HCT116 (cell line): ENCODE measurements around the gene FH. TPM values are rescaled to one million over a fixed set of nuclear protein-coding genes. Genes with fewer than 3 reads are reported as not detected.

Source experiments
- ATAC-seq: fragments of 200-7000 bp; cut with Tn5 transposase; 2 replicates; pipeline ENCODE4 v1.9.1; 2020; ENCODE audit warnings: mild to moderate bottlenecking, moderate library complexity
- BruUV-seq: library from RNA; stranded (reverse); fragments of 400-500 nt; replicated peaks from 2 replicates; lab custom pipeline; 2021; lab: Mats Ljungman, UMichigan
- CTCF ChIA-PET: fragments of 300-600 bp; sonication (Branson Sonifier 250); formaldehyde crosslinking; loops from one replicate; lab custom pipeline; 2021; ENCODE audit warnings: antibody characterized with exemption; lab: Charles Lee
- POLR2A ChIA-PET: fragments of 300-600, 350-600 bp; sonication (Branson Sonifier 250); formaldehyde crosslinking; loops from one replicate; lab custom pipeline; 2021; ENCODE audit warnings: antibody characterized with exemption; lab: Charles Lee
- RAD21 ChIA-PET, 2 experiments: fragments of 300-600 bp; sonication (Branson Sonifier 250); formaldehyde crosslinking; loops; one replicate each; lab custom pipeline; 2023; ENCODE audit warnings: low total read pairs in 2 of 2; ENCODE audit not compliant: uncharacterized antibody in 2 of 2, unreplicated experiment in 2 of 2, low non-redundant PET in 1 of 2; lab: Charles Lee
- DNase-seq: peaks from one replicate; pipeline ENCODE4 v3.0.0-alpha.2; 2010; ENCODE audit warnings: low read depth, low spot score
- H2AFZ ChIP-seq: fragments of 200-600 bp; shearing (Covaris generic), sonication (generic); 2 replicates; pipeline ENCODE4 v1.6.1; 2017; ENCODE audit warnings: low read depth, mixed run types, mixed read lengths, antibody characterized with exemption, low read length; ENCODE audit not compliant: poor library complexity, severe bottlenecking
- H3K27ac ChIP-seq: 2 replicates; pipeline ENCODE4 v1.5.1; 2012; ENCODE audit warnings: low read depth, low read length
- H3K27me3 ChIP-seq: fragments of 200-600 bp; sonication (generic); 2 replicates; pipeline ENCODE4 v1.6.1; 2016; ENCODE audit warnings: mixed run types, low read length, mixed read lengths; ENCODE audit not compliant: insufficient read depth
- H3K36me3 ChIP-seq, 2 experiments: fragments of 200-500 bp in 1 of 2; fragments of 200-600 bp in 1 of 2; sonication (Bioruptor generic) in 1 of 2; sonication (generic) in 1 of 2; 2 replicates each; pipeline versions ENCODE4 v1.5.1 to v1.6.1; 2014 to 2016; ENCODE audit warnings: low read length in 2 of 2, inconsistent platforms in 1 of 2, mixed read lengths in 1 of 2, mixed run types in 1 of 2; ENCODE audit not compliant: insufficient read depth in 2 of 2, control insufficient read depth in 1 of 2
- H3K4me1 ChIP-seq, 2 experiments: fragments of 200-600 bp in 1 of 2; sonication (generic) in 1 of 2; 2 replicates each; pipeline versions ENCODE4 v1.5.1 to v1.6.1; 2012 to 2017; ENCODE audit warnings: low read length in 2 of 2, inconsistent platforms in 1 of 2, mild to moderate bottlenecking in 1 of 2, mixed read lengths in 1 of 2, mixed run types in 1 of 2, moderate library complexity in 1 of 2; ENCODE audit not compliant: insufficient read depth in 2 of 2, control insufficient read depth in 1 of 2
- H3K4me2 ChIP-seq: fragments of 200-600 bp; sonication (generic); 2 replicates; pipeline ENCODE4 v1.6.1; 2017; ENCODE audit warnings: mixed run types, low read length, mixed read lengths
- H3K4me3 ChIP-seq, 2 experiments: fragments of 200-600 bp in 1 of 2; sonication (generic) in 1 of 2; replicated peaks in 1 of 2; 2 replicates each; pipeline ENCODE4 v1.5.1; 2011 to 2016; ENCODE audit warnings: low read length in 2 of 2, control low read depth in 1 of 2, low read depth in 1 of 2, mild to moderate bottlenecking in 1 of 2, mixed read lengths in 1 of 2, mixed run types in 1 of 2
- H3K79me2 ChIP-seq: fragments of 200-600 bp; sonication (generic); 2 replicates; pipeline ENCODE4 v1.6.1; 2017; ENCODE audit warnings: mild to moderate bottlenecking, mixed run types, low read length, moderate library complexity, mixed read lengths; ENCODE audit not compliant: insufficient read depth
- H3K9ac ChIP-seq: fragments of 200-600 bp; sonication (generic); 2 replicates; pipeline ENCODE4 v1.6.1; 2016; ENCODE audit warnings: low read length, mixed read lengths
- H3K9me2 ChIP-seq: fragments of 200-600 bp; sonication (generic), shearing (Covaris generic); 2 replicates; pipeline ENCODE4 v1.6.1; 2017; ENCODE audit warnings: mixed run types, mild to moderate bottlenecking, moderate library complexity; ENCODE audit not compliant: insufficient read depth
- H3K9me3 ChIP-seq, 2 experiments: fragments of 200-500 bp in 1 of 2; fragments of 200-600 bp in 1 of 2; sonication (Bioruptor generic) in 1 of 2; sonication (generic) in 1 of 2; 2 replicates each; pipeline ENCODE4 v1.6.1; 2014 to 2017; ENCODE audit warnings: low read length in 2 of 2, mixed read lengths in 2 of 2, inconsistent platforms in 1 of 2, low read depth in 1 of 2, mild to moderate bottlenecking in 1 of 2, mixed run types in 1 of 2, moderate library complexity in 1 of 2; ENCODE audit not compliant: control insufficient read depth in 1 of 2, insufficient read depth in 1 of 2
- H4K20me1 ChIP-seq: fragments of 200-600 bp; sonication (generic), shearing (Covaris generic); 2 replicates; pipeline ENCODE4 v1.6.1; 2017; ENCODE audit warnings: mixed run types, mild to moderate bottlenecking, moderate library complexity; ENCODE audit not compliant: insufficient read depth
- CEBPB ChIP-seq: IDR thresholded peaks from 2 replicates; pipeline ENCODE4 v1.6.1; 2012; ENCODE audit warnings: low read depth
- EGR1 ChIP-seq: IDR thresholded peaks from 2 replicates; pipeline ENCODE4 v1.6.1; 2012; ENCODE audit warnings: low read depth
- ELF1 ChIP-seq: IDR thresholded peaks from 2 replicates; pipeline ENCODE4 v1.6.1; 2012; ENCODE audit warnings: low read depth, borderline replicate concordance
- EZH2phosphoT487 ChIP-seq: fragments of 200-600 bp; IDR thresholded peaks from 2 replicates; pipeline ENCODE4 v1.6.1; 2018; ENCODE audit warnings: antibody characterized with exemption, borderline replicate concordance
- FOSL1 ChIP-seq: IDR thresholded peaks from 2 replicates; pipeline ENCODE4 v1.6.1; 2012; ENCODE audit warnings: low read depth
- POLR2A ChIP-seq: IDR thresholded peaks from 2 replicates; pipeline ENCODE4 v1.7.0; 2011; ENCODE audit warnings: borderline replicate concordance; ENCODE audit not compliant: insufficient read depth, insufficient read length; ENCODE audit errors: extremely low read depth
- POLR2AphosphoS5 ChIP-seq: IDR thresholded peaks from 2 replicates; pipeline ENCODE4 v1.6.1; 2011; ENCODE audit warnings: mild to moderate bottlenecking, low read depth, low read length, moderate library complexity
- SIN3A ChIP-seq: IDR thresholded peaks from 2 replicates; pipeline ENCODE4 v1.6.1; 2012; ENCODE audit warnings: low read depth
- TCF7L2 ChIP-seq: IDR thresholded peaks from 2 replicates; pipeline ENCODE4 v1.7.0; 2011; ENCODE audit warnings: borderline replicate concordance, inconsistent platforms; ENCODE audit not compliant: insufficient read depth, insufficient read length; ENCODE audit errors: extremely low read depth
- YY1 ChIP-seq: IDR thresholded peaks from 2 replicates; pipeline ENCODE4 v1.6.1; 2011; ENCODE audit warnings: low read length, low read depth, moderate library complexity, mild to moderate bottlenecking; ENCODE audit not compliant: insufficient replicate concordance; ENCODE audit errors: extremely low read depth
- ZFX ChIP-seq: fragments of 450-650 bp; IDR thresholded peaks from 2 replicates; pipeline ENCODE4 v1.6.1; 2017
- intact Hi-C: fragments of 100-400 bp; cut with micrococcal nuclease; formaldehyde crosslinking; loops from 2 replicates; pipeline ENCODE4 v1.10.0; 2022
- total RNA-seq: library from RNA; stranded (reverse); gene quantifications from one replicate; pipeline ENCODE4 v1.2.1, GENCODE V29; 2021; ENCODE audit not compliant: unreplicated experiment
- TF ChIP-seq, protein P1 (sequence below): IDR thresholded peaks from 2 replicates; pipeline ENCODE4 v1.6.1; 2011; ENCODE audit warnings: mild to moderate bottlenecking, low read length, moderate library complexity; ENCODE audit not compliant: insufficient replicate concordance; ENCODE audit errors: extremely low read depth
- TF ChIP-seq, protein P2 (sequence below), 3 experiments: fragments of 200-600 bp in 1 of 3; sonication (generic) in 1 of 3; IDR thresholded peaks in 2 of 3; conservative IDR thresholded peaks in 1 of 3; 2 replicates each; pipeline ENCODE4 v1.5.1; 2012 to 2017; ENCODE audit warnings: low read depth in 2 of 3, low read length in 2 of 3, antibody characterized with exemption in 1 of 3, borderline replicate concordance in 1 of 3, control low read depth in 1 of 3, mild to moderate bottlenecking in 1 of 3, mixed read lengths in 1 of 3, mixed run types in 1 of 3, moderate library complexity in 1 of 3; ENCODE audit not compliant: insufficient read depth in 1 of 3
- TF ChIP-seq, protein P3 (sequence below): IDR thresholded peaks from 2 replicates; pipeline ENCODE4 v1.6.1; 2012

The FH gene
- total RNA-seq, 1 experiment from 2014 or later, result 67.7 TPM

DNA sequence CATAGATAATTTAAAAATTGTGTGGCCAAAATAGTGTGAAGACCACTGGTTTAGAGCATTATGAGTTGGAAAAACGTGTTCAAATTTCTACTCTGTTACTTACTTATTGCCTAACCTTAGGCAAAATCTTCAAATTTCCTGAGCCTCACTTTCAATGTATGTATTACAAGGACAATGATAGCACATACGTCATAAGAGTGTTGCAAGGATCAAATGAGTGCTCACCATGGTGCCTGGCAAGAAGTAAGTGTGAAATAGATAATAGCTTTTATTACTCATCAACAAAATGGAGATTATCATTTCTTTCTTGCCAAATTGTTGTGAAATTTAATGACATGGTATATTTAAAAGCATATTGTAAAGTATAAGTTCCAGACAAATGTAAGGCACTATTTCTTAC, 57.2 kb downstream of the FH start:
- CTCF ChIA-PET, result no interaction called here
- TF ChIP-seq POLR2AphosphoS5 (no peak), CEBPB (no peak), ELF1 (no peak), FOSL1 (no peak), TCF7L2 (no peak), ZFX (no peak), SIN3A (no peak), EZH2phosphoT487 (no peak), YY1 (no peak), EGR1 (no peak), POLR2A (no peak)
- TF ChIP-seq, protein P1, sequence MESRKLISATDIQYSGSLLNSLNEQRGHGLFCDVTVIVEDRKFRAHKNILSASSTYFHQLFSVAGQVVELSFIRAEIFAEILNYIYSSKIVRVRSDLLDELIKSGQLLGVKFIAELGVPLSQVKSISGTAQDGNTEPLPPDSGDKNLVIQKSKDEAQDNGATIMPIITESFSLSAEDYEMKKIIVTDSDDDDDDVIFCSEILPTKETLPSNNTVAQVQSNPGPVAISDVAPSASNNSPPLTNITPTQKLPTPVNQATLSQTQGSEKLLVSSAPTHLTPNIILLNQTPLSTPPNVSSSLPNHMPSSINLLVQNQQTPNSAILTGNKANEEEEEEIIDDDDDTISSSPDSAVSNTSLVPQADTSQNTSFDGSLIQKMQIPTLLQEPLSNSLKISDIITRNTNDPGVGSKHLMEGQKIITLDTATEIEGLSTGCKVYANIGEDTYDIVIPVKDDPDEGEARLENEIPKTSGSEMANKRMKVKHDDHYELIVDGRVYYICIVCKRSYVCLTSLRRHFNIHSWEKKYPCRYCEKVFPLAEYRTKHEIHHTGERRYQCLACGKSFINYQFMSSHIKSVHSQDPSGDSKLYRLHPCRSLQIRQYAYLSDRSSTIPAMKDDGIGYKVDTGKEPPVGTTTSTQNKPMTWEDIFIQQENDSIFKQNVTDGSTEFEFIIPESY, result no peak
- TF ChIP-seq, protein P2, sequence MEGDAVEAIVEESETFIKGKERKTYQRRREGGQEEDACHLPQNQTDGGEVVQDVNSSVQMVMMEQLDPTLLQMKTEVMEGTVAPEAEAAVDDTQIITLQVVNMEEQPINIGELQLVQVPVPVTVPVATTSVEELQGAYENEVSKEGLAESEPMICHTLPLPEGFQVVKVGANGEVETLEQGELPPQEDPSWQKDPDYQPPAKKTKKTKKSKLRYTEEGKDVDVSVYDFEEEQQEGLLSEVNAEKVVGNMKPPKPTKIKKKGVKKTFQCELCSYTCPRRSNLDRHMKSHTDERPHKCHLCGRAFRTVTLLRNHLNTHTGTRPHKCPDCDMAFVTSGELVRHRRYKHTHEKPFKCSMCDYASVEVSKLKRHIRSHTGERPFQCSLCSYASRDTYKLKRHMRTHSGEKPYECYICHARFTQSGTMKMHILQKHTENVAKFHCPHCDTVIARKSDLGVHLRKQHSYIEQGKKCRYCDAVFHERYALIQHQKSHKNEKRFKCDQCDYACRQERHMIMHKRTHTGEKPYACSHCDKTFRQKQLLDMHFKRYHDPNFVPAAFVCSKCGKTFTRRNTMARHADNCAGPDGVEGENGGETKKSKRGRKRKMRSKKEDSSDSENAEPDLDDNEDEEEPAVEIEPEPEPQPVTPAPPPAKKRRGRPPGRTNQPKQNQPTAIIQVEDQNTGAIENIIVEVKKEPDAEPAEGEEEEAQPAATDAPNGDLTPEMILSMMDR (IDR thresholded peaks at IDR 0.05 in 2 of 3, conservative IDR thresholded peaks at IDR 0.05 in 1 of 3; ENCODE audit: borderline replicate concordance in 1 of 3, insufficient read depth in 1 of 3, low read depth in 2 of 3, low read length in 2 of 3), result no peak
- TF ChIP-seq, protein P3, sequence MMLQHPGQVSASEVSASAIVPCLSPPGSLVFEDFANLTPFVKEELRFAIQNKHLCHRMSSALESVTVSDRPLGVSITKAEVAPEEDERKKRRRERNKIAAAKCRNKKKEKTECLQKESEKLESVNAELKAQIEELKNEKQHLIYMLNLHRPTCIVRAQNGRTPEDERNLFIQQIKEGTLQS, result no peak
- no peak for ATAC-seq

More for the DNA sequence above, 57.2 kb downstream of the FH start:
- intact Hi-C loops, result no loop called here
- no peaks in the 10 kb centered on the region for H3K79me2 ChIP-seq
- H4K20me1 ChIP-seq, result no peaks in the 10 kb centered on the region
- no peaks in the 10 kb centered on the region for H3K36me3 ChIP-seq
- H3K27ac ChIP-seq, result no peak overlapping the region
- ChIA-PET POLR2A (no interaction called here), RAD21 (no interaction called here)
- DNase-seq, result no peak
- no peaks in the 10 kb centered on the region for H3K9me3 ChIP-seq
- H2AFZ ChIP-seq, result no peak overlapping the region
- BruUV-seq, result no TSS peak
- H3K9ac ChIP-seq, result no peak overlapping the region
- no peaks in the 10 kb centered on the region for H3K27me3 ChIP-seq
- no peak overlapping the region for H3K4me3 ChIP-seq
- no peaks in the 10 kb centered on the region; a peak in 1 of 4 replicates for H3K4me1 ChIP-seq
- no peak overlapping the region for H3K4me2 ChIP-seq
- no peaks in the 10 kb centered on the region for H3K9me2 ChIP-seq
